Nephron (organoid): Measurements from ENCODE around the gene WNT7B.

Experiments used
- H3K27ac Mint-ChIP-seq, 3 experiments: 2 replicates each; pipeline ENCODE4 v1.8.0; 2020; ENCODE audit warnings: mixed read lengths in 3 of 3, mild to moderate bottlenecking in 2 of 3, moderate library complexity in 1 of 3
- H3K27me3 Mint-ChIP-seq: 2 replicates; pipeline ENCODE4 v1.8.0; 2021; ENCODE audit warnings: low read depth, mild to moderate bottlenecking, moderate library complexity, mixed read lengths
- H3K36me3 Mint-ChIP-seq: 2 replicates; pipeline ENCODE4 v1.8.0; 2020; ENCODE audit warnings: low read depth, mixed read lengths
- H3K4me1 Mint-ChIP-seq: 2 replicates; pipeline ENCODE4 v1.8.0; 2020; ENCODE audit warnings: mixed read lengths
- H3K4me3 Mint-ChIP-seq, 3 experiments: 2 replicates each; pipeline ENCODE4 v1.8.0; 2020; ENCODE audit warnings: mild to moderate bottlenecking in 3 of 3, mixed read lengths in 3 of 3, moderate library complexity in 2 of 3
- H3K9me3 Mint-ChIP-seq: 2 replicates; pipeline ENCODE4 v1.8.0; 2020; ENCODE audit warnings: mixed read lengths
- CTCF ChIP-seq, 3 experiments: fragments of 200-600 bp; sonication (generic); IDR thresholded peaks; one replicate each; pipeline ENCODE4 v1.5.0; 2021; ENCODE audit warnings: antibody characterized with exemption in 3 of 3; ENCODE audit not compliant: unreplicated experiment in 3 of 3

Gene WNT7B

GRCh38 chr22:45879552-45879949, 97.4 kb downstream of the WNT7B start:
- Mint-ChIP-seq H3K36me3 (no peaks in the 10 kb centered on the region), H3K27me3 (peaks cover 72% of the 10 kb centered on the region), H3K4me3 (no peak overlapping the region), H3K4me1 (peaks cover 6% of the 10 kb centered on the region), H3K27ac (no peak overlapping the region), H3K9me3 (peaks cover under 1% of the 10 kb centered on the region)
- no peak for TF ChIP-seq CTCF (IDR thresholded peaks at IDR 0.05; ENCODE audit: unreplicated experiment in 3 of 3)

GRCh38 chr22:45878901-45879551, 97.9 kb downstream of the WNT7B start:
- Mint-ChIP-seq H3K4me1 (peaks cover 6% of the 10 kb centered on the region), H3K27me3 (peaks cover 72% of the 10 kb centered on the region)
- no peak for TF ChIP-seq CTCF (IDR thresholded peaks at IDR 0.05; ENCODE audit: unreplicated experiment in 3 of 3)

GRCh38 chr22:45878051-45878781, 98.7 kb downstream of the WNT7B start:
- Mint-ChIP-seq H3K36me3 (peaks cover 2% of the 10 kb centered on the region), H3K27me3 (peaks cover 66% of the 10 kb centered on the region), H3K4me1 (peaks cover 6% of the 10 kb centered on the region), H3K4me3 (no peak overlapping the region), H3K9me3 (peaks cover 3% of the 10 kb centered on the region), H3K27ac (no peak overlapping the region)
- no peak for TF ChIP-seq CTCF (IDR thresholded peaks at IDR 0.05; ENCODE audit: unreplicated experiment in 3 of 3)

More at GRCh38 chr22:45878901-45879551, 97.9 kb downstream of the WNT7B start:
- H3K9me3 Mint-ChIP-seq: peaks cover 3% of the 10 kb centered on the region
- H3K27ac Mint-ChIP-seq: no peak overlapping the region
- H3K36me3 Mint-ChIP-seq: no peaks in the 10 kb centered on the region
- H3K4me3 Mint-ChIP-seq: no peak overlapping the region

DNA sequence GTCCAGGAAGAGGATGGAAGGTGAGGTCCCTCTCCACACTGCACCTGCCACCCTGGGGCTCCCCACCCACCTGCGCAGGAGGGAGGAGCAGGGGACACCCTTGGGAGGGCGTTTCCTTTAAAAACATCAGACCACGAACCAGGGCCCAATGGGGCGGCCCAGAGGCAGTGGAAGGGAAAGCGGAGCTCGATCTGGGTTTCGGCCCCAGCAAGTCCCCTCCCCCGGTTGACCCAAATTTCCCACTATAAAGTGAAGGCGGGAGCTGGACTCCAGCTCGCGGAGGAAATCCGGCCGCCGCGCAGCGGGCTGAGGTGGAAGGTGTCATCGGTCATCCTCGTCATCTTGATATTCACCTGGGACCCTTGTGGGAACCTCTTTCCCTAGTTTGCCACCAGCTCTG, 99.3 kb downstream of the WNT7B start:
- Mint-ChIP-seq H3K36me3 (peaks cover 8% of the 10 kb centered on the region), H3K27me3 (peaks cover 66% of the 10 kb centered on the region), H3K9me3 (peaks cover 8% of the 10 kb centered on the region), H3K4me1 (peaks cover 6% of the 10 kb centered on the region), H3K27ac (no peak overlapping the region), H3K4me3 (no peak overlapping the region)
- TF ChIP-seq CTCF (IDR thresholded peaks at IDR 0.05; ENCODE audit: unreplicated experiment in 3 of 3): no peak

DNA sequence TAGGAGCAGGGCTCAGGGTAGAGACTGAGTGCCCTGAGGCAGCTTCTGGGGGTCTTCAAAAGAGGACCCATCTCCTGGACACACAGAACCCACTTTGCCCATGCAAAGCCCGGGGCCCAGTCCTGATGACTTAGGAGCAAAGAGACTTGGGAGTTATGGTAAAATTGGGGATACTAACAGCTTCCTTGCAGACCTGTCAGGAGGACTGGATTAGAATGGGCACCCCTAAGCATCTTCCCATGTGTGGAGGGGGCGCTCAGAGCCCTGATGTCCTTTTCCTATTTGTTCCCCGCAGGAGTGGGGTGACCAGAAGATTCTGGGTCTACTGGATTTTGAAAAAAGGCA, 100.0 kb downstream of the WNT7B start:
- Mint-ChIP-seq H3K4me3 (no peak overlapping the region), H3K9me3 (peaks cover 12% of the 10 kb centered on the region), H3K36me3 (peaks cover 9% of the 10 kb centered on the region), H3K27me3 (peaks cover 62% of the 10 kb centered on the region), H3K27ac (no peak overlapping the region), H3K4me1 (peaks cover 6% of the 10 kb centered on the region)
- no peak for TF ChIP-seq CTCF (IDR thresholded peaks at IDR 0.05; ENCODE audit: unreplicated experiment in 3 of 3)
